Spleen (tissue), 7 donors: Measurements from ENCODE around the gene PUSL1.

Source experiments
- CTCF ChIP-seq, 11 experiments: fragments of 200-600 bp in 7 of 11; fragments of 450-650 bp in 4 of 11; sonication (generic) in 4 of 11; IDR thresholded peaks in 8 of 11; conservative IDR thresholded peaks in 3 of 11; 1 replicate in 7 of 11; 2 replicates in 4 of 11; pipeline versions ENCODE4 v1.4.0 to v1.8.0; 2016 to 2021; ENCODE audit warnings: antibody characterized with exemption in 11 of 11, inconsistent platforms in 4 of 11, mild to moderate bottlenecking in 1 of 11
- POLR2A ChIP-seq, 3 donors: fragments of 450-650 bp; IDR thresholded peaks; one replicate each; pipeline ENCODE4 v1.5.1; 2017; ENCODE audit warnings: antibody characterized with exemption in 3 of 3, mild to moderate bottlenecking in 1 of 3
- POLR2AphosphoS5 ChIP-seq, 3 donors: sonication (generic); formaldehyde crosslinking; IDR thresholded peaks; one replicate each; pipeline ENCODE4 v1.5.1; 2017; ENCODE audit warnings: antibody characterized with exemption in 3 of 3
- donor health status: DM: no; HTN: no; CAD: no; lungs with moderate emphysema.
- donor health status: DM: no; HTN: no; CAD: no.
- donor health status: DM: no; HTN: no; CAD: no.

GRCh38 chr1:1303736-1304135, 4.7 kb upstream of the PUSL1 start:
- TF ChIP-seq CTCF (IDR thresholded peaks at IDR 0.05 in 8 of 11, conservative IDR thresholded peaks at IDR 0.05 in 3 of 11), result no peak
- no peak for TF ChIP-seq POLR2A (IDR thresholded peaks at IDR 0.05)
- TF ChIP-seq POLR2AphosphoS5 (IDR thresholded peaks at IDR 0.05), result no peak
